CD4-positive, alpha-beta memory T cell (primary cell): ENCODE data around the gene ATP9A. TPM values are rescaled to one million over a fixed set of nuclear protein-coding genes. Genes with fewer than 3 reads are reported as not detected.

Experiments
- CTCF ChIA-PET: fragments of 350-600 bp; sonication (Branson Sonifier 250); formaldehyde crosslinking; loops from one replicate; lab custom pipeline; 2021; ENCODE audit warnings: inconsistent platforms; ENCODE audit not compliant: partially characterized antibody; lab: Charles Lee
- POLR2A ChIA-PET: fragments of 350-600 bp; sonication (Branson Sonifier 250); formaldehyde crosslinking; loops from one replicate; lab custom pipeline; 2021; ENCODE audit not compliant: partially characterized antibody; lab: Charles Lee
- DNase-seq, 5 donors: peaks; one replicate each; pipeline versions ENCODE4 v3.0.0 to v3.0.0-alpha.2; 2020 to 2022; ENCODE audit warnings: mixed read lengths in 1 of 5
- H3K27ac ChIP-seq: one replicate; pipeline ENCODE4 v1.7.0; 2013; ENCODE audit warnings: low read depth, low read length
- H3K27me3 ChIP-seq: 2 replicates; pipeline ENCODE4 v1.7.0; 2013; ENCODE audit warnings: mild to moderate bottlenecking, low read length, moderate library complexity; ENCODE audit not compliant: insufficient read depth
- H3K36me3 ChIP-seq: 2 replicates; pipeline ENCODE4 v1.7.0; 2013; ENCODE audit warnings: mild to moderate bottlenecking, low read length, moderate library complexity; ENCODE audit not compliant: insufficient read depth
- H3K4me1 ChIP-seq: 2 replicates; pipeline ENCODE4 v1.7.0; 2013; ENCODE audit warnings: mild to moderate bottlenecking, low read length, moderate library complexity; ENCODE audit not compliant: insufficient read depth
- H3K4me3 ChIP-seq, 2 donors: one replicate each; pipeline ENCODE4 v1.7.0; 2013; ENCODE audit warnings: low read length in 2 of 2, mild to moderate bottlenecking in 1 of 2
- H3K9me3 ChIP-seq, 2 donors: one replicate each; pipeline ENCODE4 v1.7.0; 2013; ENCODE audit warnings: low read length in 2 of 2, control low read depth in 1 of 2; ENCODE audit not compliant: control insufficient read depth in 1 of 2
- H3K27ac Mint-ChIP-seq, 7 donors: one replicate each; pipeline ENCODE4 v1.8.0; 2020 to 2021; ENCODE audit warnings: mixed read lengths in 7 of 7, mild to moderate bottlenecking in 6 of 7, inconsistent platforms in 3 of 7, moderate library complexity in 3 of 7
- H3K27me3 Mint-ChIP-seq, 2 donors: one replicate each; pipeline ENCODE4 v1.8.0; 2020 to 2021; ENCODE audit warnings: mixed read lengths in 2 of 2
- H3K36me3 Mint-ChIP-seq, 2 donors: one replicate each; pipeline ENCODE4 v1.8.0; 2020 to 2021; ENCODE audit warnings: mixed read lengths in 2 of 2, inconsistent platforms in 1 of 2, mild to moderate bottlenecking in 1 of 2
- H3K4me1 Mint-ChIP-seq, 4 donors: one replicate each; pipeline ENCODE4 v1.8.0; 2020 to 2021; ENCODE audit warnings: mixed read lengths in 4 of 4, mild to moderate bottlenecking in 1 of 4
- H3K4me3 Mint-ChIP-seq, 8 donors: one replicate each; pipeline ENCODE4 v1.8.0; 2020 to 2021; ENCODE audit warnings: mixed read lengths in 8 of 8, mild to moderate bottlenecking in 7 of 8, moderate library complexity in 6 of 8, inconsistent platforms in 3 of 8
- H3K9me3 Mint-ChIP-seq, 8 donors: one replicate each; pipeline ENCODE4 v1.8.0; 2020 to 2021; ENCODE audit warnings: mixed read lengths in 8 of 8, mild to moderate bottlenecking in 5 of 8, inconsistent platforms in 3 of 8, moderate library complexity in 1 of 8
- intact Hi-C: fragments of 100-400 bp; cut with micrococcal nuclease; formaldehyde crosslinking; loops from one replicate; pipeline ENCODE4 v1.15.1; 2023
- polyA plus RNA-seq, 2 donors: library from polyadenylated mRNA; unstranded; fragments of 300-500 nt; fragmentation: Illumina TruSeq; gene quantifications; one replicate each; pipeline ENCODE4 v1.2.3, GENCODE V29; 2021
- total RNA-seq, 2 experiments: library from RNA; stranded (reverse); gene quantifications; one replicate each; pipeline ENCODE4 v1.2.3, GENCODE V29; 2021

ATP9A gene
- total and polyA plus RNA-seq, 4 experiments from 2014 or later, result 0.14 to 1.0 (median 0.32) TPM

DNA sequence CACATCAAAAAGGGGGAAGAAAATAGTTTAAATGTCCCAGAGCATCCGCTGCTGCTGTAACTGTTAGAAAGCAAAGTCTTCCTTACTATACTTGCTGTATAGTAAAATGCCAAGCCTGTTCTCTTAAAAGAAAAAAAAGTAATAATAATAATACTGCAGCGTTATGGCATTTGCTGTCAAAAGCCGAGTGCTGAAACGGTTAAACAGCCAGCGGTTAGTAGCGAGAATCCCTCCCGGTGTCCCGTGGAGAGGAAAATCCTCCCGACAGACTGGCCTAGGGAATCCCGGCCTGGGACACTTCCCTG lies 206.2 kb downstream of the ATP9A start:
- H3K27ac ChIP-seq, result no peak overlapping the region
- peaks cover 28% of the 10 kb centered on the region for H3K4me1 ChIP-seq
- Mint-ChIP-seq H3K27ac (no peak overlapping the region), H3K4me1 (peaks cover 8 to 45% (median 14%) of the 10 kb centered on the region in 4 donors), H3K27me3 (peaks cover 38 to 40% of the 10 kb centered on the region in 2 donors), H3K4me3 (peak overlapping the region; percentile 67 to 83 (median 74)), H3K36me3 (no peaks in the 10 kb centered on the region), H3K9me3 (no peaks in the 10 kb centered on the region)
- POLR2A ChIA-PET, result interaction anchor here (1.3 to 2.2 kb wide), 2 partner anchors 135 to 175 kb away, joined by 3 to 6 read pairs; no protein-coding TSS in a partner anchor
- no peaks in the 10 kb centered on the region for H3K9me3 ChIP-seq
- intact Hi-C loops, result loop anchor here (1.0 to 2.0 kb wide), 2 partner anchors 33 to 176 kb away; no protein-coding TSS in a partner anchor
- CTCF ChIA-PET, result interaction anchor here (1.3 to 4.1 kb wide), 3 partner anchors 45 to 176 kb away, joined by 3 to 18 read pairs (median 4); no protein-coding TSS in a partner anchor
- H3K4me3 ChIP-seq, result peak overlapping the region; percentile 3 to 44
- peak in 1 of 5 donors; percentile 4 for DNase-seq
- no peaks in the 10 kb centered on the region for H3K36me3 ChIP-seq
- H3K27me3 ChIP-seq, result peaks cover 45% of the 10 kb centered on the region

GRCh38 chr20:51560550-51561307 lies 207.5 kb downstream of the ATP9A start:
- Histone ChIP-seq H3K9me3 (no peaks in the 10 kb centered on the region), H3K27me3 (peaks cover 45% of the 10 kb centered on the region), H3K4me1 (peaks cover 28% of the 10 kb centered on the region), H3K4me3 (no peak overlapping the region), H3K36me3 (no peaks in the 10 kb centered on the region), H3K27ac (no peak overlapping the region)
- H3K27ac Mint-ChIP-seq, result peak overlapping the region in 2 of 7 donors; percentile 57 to 66
- H3K36me3 Mint-ChIP-seq, result no peaks in the 10 kb centered on the region
- intact Hi-C loops, result no loop called here
- no peak for DNase-seq
- H3K9me3 Mint-ChIP-seq, result no peaks in the 10 kb centered on the region
- ChIA-PET POLR2A (interaction anchor here (0.7 kb wide), 1 partner anchor 75 kb away, joined by 3 read pairs; no protein-coding TSS in a partner anchor), CTCF (interaction anchor here (1.7 kb wide), 1 partner anchor 175 kb away, joined by 3 read pairs; no protein-coding TSS in a partner anchor)
- peak overlapping the region in 7 of 8 donors; percentile 17 to 76 (median 55) for H3K4me3 Mint-ChIP-seq
- H3K27me3 Mint-ChIP-seq, result peaks cover 43 to 49% of the 10 kb centered on the region in 2 donors
- peaks cover 8 to 45% (median 14%) of the 10 kb centered on the region in 4 donors for H3K4me1 Mint-ChIP-seq

DNA sequence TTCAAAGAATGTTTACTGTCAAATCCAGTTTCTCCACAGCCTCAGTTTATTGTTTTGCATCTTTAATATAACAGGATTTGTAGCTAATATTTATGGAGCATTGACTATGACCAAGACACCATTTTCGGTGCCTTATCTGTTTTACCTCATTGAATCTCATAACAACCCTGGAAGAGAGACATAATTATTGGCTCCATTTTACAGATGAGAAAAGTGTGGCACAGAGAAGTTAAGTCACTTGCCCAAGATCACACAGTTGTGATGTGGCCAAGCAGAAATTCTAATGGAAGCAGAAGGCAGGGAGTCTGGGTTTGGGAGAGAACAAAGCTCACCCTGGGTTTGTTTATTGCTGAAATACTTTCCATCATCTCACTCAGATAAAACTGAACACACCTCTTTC lies 208.1 kb downstream of the ATP9A start:
- H3K27me3 ChIP-seq, result peaks cover 45% of the 10 kb centered on the region
- H3K36me3 ChIP-seq, result no peaks in the 10 kb centered on the region
- intact Hi-C loops, result no loop called here
- no peak overlapping the region for H3K4me3 ChIP-seq
- H3K9me3 ChIP-seq, result no peaks in the 10 kb centered on the region
- no peak overlapping the region for H3K27ac ChIP-seq
- DNase-seq, result no peak
- Mint-ChIP-seq H3K27me3 (peaks cover 43 to 51% of the 10 kb centered on the region in 2 donors), H3K4me3 (peak overlapping the region in 1 of 8 donors; percentile 20), H3K27ac (no peak overlapping the region), H3K9me3 (no peaks in the 10 kb centered on the region), H3K36me3 (no peaks in the 10 kb centered on the region), H3K4me1 (peaks cover 8 to 45% (median 14%) of the 10 kb centered on the region in 4 donors)
- H3K4me1 ChIP-seq, result peaks cover 28% of the 10 kb centered on the region
- ChIA-PET POLR2A (no interaction called here), CTCF (interaction anchor here (1.7 kb wide), 1 partner anchor 174 kb away, joined by 3 read pairs; no protein-coding TSS in a partner anchor)

DNA sequence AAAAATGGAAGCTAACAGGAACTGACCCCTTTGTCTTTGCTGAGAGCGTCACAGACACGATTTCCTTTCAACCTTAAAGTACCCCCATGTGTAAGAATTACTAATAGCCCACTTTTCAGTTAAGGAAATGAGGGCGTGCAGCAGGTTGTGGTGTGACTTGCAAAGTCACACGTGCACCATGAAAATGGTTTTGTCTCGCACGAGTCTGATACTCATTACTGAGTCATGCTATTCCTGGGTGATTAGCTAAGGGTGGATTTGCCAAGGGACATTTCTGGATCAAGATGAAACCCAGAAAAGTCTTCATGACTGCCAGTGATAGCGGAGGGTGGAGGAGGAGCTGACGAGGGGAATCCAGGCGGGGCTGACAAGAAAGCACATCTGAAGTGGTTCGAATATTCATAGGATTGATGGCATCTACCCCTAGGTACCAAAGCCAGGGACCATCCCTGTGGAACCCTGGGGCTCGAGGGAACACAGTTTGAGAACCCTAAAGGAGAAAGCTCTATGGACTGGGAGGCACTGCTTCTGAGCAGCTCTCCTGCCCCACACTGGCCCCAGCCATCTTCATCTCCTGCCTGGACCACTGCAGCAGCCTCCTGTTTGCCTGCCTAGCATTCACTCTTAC lies 213.5 kb downstream of the ATP9A start:
- Mint-ChIP-seq H3K36me3 (no peaks in the 10 kb centered on the region), H3K27me3 (peaks cover 20 to 31% of the 10 kb centered on the region in 2 donors), H3K4me3 (no peak overlapping the region), H3K27ac (peak overlapping the region in 1 of 7 donors; percentile 12), H3K4me1 (peaks cover 0 to 4% (median 2%) of the 10 kb centered on the region in 4 donors), H3K9me3 (no peaks in the 10 kb centered on the region)
- Histone ChIP-seq H3K27me3 (peaks cover 22% of the 10 kb centered on the region), H3K36me3 (no peaks in the 10 kb centered on the region), H3K4me1 (no peaks in the 10 kb centered on the region), H3K27ac (no peak overlapping the region), H3K9me3 (no peaks in the 10 kb centered on the region), H3K4me3 (no peak overlapping the region)
- intact Hi-C loops, result no loop called here
- DNase-seq, result no peak
- POLR2A ChIA-PET, result interaction anchor here (1.3 kb wide), 1 partner anchor 13 kb away, joined by 5 read pairs; no protein-coding TSS in a partner anchor
- CTCF ChIA-PET, result interaction anchor here (0.9 to 1.5 kb wide), 4 partner anchors 11 to 182 kb away, joined by 3 read pairs; no protein-coding TSS in a partner anchor

DNA sequence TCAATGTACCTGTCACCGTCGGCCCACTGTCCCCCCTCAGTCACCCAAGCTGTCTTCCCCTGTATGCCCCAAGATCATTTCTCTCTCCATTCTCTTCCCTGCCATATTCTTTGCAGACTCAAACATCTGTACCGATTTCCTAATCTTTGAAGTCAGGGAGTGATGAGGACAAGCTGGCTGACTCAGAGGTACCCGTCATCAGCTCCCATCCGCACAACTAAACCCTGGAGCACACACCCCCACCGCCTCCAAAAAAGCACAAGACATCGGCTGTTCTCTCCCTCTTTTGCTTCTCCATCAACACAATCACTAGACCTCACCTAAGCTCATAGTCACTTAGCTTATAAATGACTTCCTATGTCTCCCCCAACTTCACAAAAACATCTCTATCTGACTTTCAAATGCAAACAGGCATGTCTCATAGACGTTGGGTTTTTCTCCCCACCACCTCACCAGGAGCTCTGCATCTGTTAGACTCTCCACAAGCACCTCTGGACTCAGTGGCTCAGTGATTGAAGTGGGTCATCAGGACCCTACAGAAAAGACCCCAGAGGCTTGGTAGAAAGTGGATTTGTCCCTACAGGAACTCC lies 214.2 kb downstream of the ATP9A start:
- DNase-seq, result no peak
- no peak overlapping the region for H3K27ac Mint-ChIP-seq
- CTCF ChIA-PET, result interaction anchor here (0.9 to 1.5 kb wide), 4 partner anchors 11 to 181 kb away, joined by 3 read pairs; no protein-coding TSS in a partner anchor

DNA sequence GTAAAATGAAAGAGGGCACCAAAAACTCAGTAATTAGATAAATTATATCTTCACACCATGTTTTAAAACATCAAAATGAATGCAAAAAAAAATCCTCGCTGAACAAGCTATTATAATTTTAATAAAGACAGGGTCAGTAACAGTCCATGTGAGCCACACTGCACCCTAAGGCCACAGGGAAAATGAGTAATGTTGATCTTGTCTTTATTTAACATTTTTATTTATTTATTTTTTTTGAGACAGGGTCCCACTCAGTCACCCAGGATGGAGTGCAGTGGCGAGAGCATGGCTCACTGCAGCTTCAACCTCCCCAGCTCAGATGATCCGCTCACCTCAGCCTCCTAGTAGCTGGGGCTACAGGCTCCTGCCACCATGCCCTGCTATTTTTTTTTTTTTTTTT lies 217.0 kb downstream of the ATP9A start:
- no peak overlapping the region for H3K27ac ChIP-seq
- ChIA-PET CTCF (interaction anchor here (1.0 kb wide), 1 partner anchor 165 kb away, joined by 4 read pairs; no protein-coding TSS in a partner anchor), POLR2A (interaction anchor here (0.6 to 1.3 kb wide), 2 partner anchors 37 to 1434 kb away, joined by 3 read pairs; no protein-coding TSS in a partner anchor)
- no peak for DNase-seq
- no peaks in the 10 kb centered on the region for H3K9me3 ChIP-seq
- H3K27me3 Mint-ChIP-seq, result peaks cover 5 to 13% of the 10 kb centered on the region in 2 donors
- no peaks in the 10 kb centered on the region for H3K36me3 ChIP-seq
- peaks cover 0 to 4% (median 2%) of the 10 kb centered on the region in 4 donors for H3K4me1 Mint-ChIP-seq
- peaks cover 4% of the 10 kb centered on the region for H3K27me3 ChIP-seq
- H3K9me3 Mint-ChIP-seq, result no peaks in the 10 kb centered on the region
- H3K36me3 Mint-ChIP-seq, result no peaks in the 10 kb centered on the region
- H3K27ac Mint-ChIP-seq, result no peak overlapping the region
- no peaks in the 10 kb centered on the region for H3K4me1 ChIP-seq
- no peak overlapping the region for H3K4me3 Mint-ChIP-seq
- intact Hi-C loops, result no loop called here
- no peak overlapping the region for H3K4me3 ChIP-seq

More for the DNA sequence above, 214.2 kb downstream of the ATP9A start:
- Histone ChIP-seq H3K27ac (no peak overlapping the region), H3K4me3 (no peak overlapping the region), H3K36me3 (no peaks in the 10 kb centered on the region), H3K9me3 (no peaks in the 10 kb centered on the region), H3K27me3 (peaks cover 16% of the 10 kb centered on the region), H3K4me1 (no peaks in the 10 kb centered on the region)
- intact Hi-C loops, result no loop called here
- POLR2A ChIA-PET, result interaction anchor here (0.6 to 1.3 kb wide), 2 partner anchors 13 to 63 kb away, joined by 3 to 5 read pairs; no protein-coding TSS in a partner anchor
- H3K4me3 Mint-ChIP-seq, result no peak overlapping the region
- no peaks in the 10 kb centered on the region for H3K36me3 Mint-ChIP-seq
- H3K27me3 Mint-ChIP-seq, result peaks cover 15 to 25% of the 10 kb centered on the region in 2 donors
- no peaks in the 10 kb centered on the region for H3K9me3 Mint-ChIP-seq
- H3K4me1 Mint-ChIP-seq, result peaks cover 0 to 4% (median under 1%) of the 10 kb centered on the region in 4 donors
